Measurements from ENCODE around the gene NUTM2A.
"Not testable (repeated sequence)": the region's sequence is repeated elsewhere in the genome, so short reads cannot be mapped to it uniquely, and the experiment has no call there.

NUTM2A gene

DNA sequence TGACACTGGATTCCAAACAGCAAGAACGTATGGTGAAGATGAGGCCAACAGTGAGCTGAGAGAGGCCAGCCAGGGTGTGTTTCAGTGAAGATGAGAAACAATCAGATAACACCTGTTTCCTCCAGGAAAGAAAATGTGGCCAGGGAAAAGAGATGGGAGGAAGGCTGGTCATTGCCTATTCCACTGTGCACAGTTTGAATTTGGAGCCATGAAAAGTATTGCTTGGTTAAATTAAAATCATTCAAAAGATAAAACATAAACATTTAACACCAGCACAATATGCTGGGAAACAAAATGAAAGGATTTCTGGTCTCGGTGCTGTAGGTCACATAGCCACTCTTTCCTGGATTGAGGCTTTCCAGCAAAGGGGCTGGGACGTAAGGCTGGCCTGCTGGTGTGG, at the start of gene NUTM2A:
TSS of gene NUTM2A (plus strand) at position 301 of the 400 bp plus-strand sequence. CDS start 383 bp downstream, outside the sequence.
- H3K27ac ChIP-seq (ENCODE audit: low read depth, low read length); H3K4me3 ChIP-seq (ENCODE audit: low read depth in 1 of 2, low read length in 2 of 2); H3K27me3 ChIP-seq (ENCODE audit: control insufficient read depth in 1 of 2, insufficient read depth in 2 of 2, low read length in 2 of 2); H3K9ac ChIP-seq (ENCODE audit: low read length); H3K36me3 ChIP-seq (ENCODE audit: insufficient read depth, low read length); H3K4me1 ChIP-seq (ENCODE audit: insufficient read depth, low read length); H3K9me3 ChIP-seq (ENCODE audit: low read length): not testable (repeated sequence)

- H3K9ac ChIP-seq (ENCODE audit: low read length); H3K27ac ChIP-seq (ENCODE audit: low read depth, low read length); H3K4me1 ChIP-seq (ENCODE audit: insufficient read depth, low read length); H3K4me3 ChIP-seq (ENCODE audit: low read depth in 1 of 2, low read length in 2 of 2); H3K9me3 ChIP-seq (ENCODE audit: low read length); H3K27me3 ChIP-seq (ENCODE audit: control insufficient read depth in 1 of 2, insufficient read depth in 2 of 2, low read length in 2 of 2); H3K36me3 ChIP-seq (ENCODE audit: insufficient read depth, low read length): not testable (repeated sequence)
These were observed 47.7 kb upstream of the NUTM2A start for GRCh38 chr10:87177587-87177986.

DNA sequence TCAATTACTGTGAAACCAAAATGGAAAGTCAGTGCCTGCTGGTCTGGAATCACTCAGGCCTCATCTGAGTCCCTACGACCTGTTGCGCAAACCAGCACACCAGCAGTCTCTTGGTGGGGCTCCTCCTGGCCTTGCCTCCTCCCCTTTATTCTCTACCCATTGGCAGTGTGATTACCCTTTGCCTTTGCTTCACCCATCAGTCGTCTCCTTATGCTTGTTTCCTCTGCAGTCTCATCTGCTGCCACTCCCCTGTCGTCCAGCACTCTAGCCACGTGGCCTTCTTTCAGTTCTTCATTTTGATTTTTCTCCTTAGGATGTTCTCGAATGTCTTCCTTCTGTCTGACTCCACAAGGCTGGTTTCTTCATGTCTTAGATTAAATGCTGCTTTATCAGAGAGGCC, 40.8 kb upstream of the NUTM2A start:
- H3K9me3 ChIP-seq (ENCODE audit: low read length); H3K9ac ChIP-seq (ENCODE audit: low read length); H3K27me3 ChIP-seq (ENCODE audit: control insufficient read depth in 1 of 2, insufficient read depth in 2 of 2, low read length in 2 of 2); H3K4me1 ChIP-seq (ENCODE audit: insufficient read depth, low read length); H3K4me3 ChIP-seq (ENCODE audit: low read depth in 1 of 2, low read length in 2 of 2); H3K27ac ChIP-seq (ENCODE audit: low read depth, low read length); H3K36me3 ChIP-seq (ENCODE audit: insufficient read depth, low read length): not testable (repeated sequence)

- H3K27ac ChIP-seq (ENCODE audit: low read depth, low read length); H3K4me3 ChIP-seq (ENCODE audit: low read depth in 1 of 2, low read length in 2 of 2); H3K36me3 ChIP-seq (ENCODE audit: insufficient read depth, low read length); H3K27me3 ChIP-seq (ENCODE audit: control insufficient read depth in 1 of 2, insufficient read depth in 2 of 2, low read length in 2 of 2); H3K4me1 ChIP-seq (ENCODE audit: insufficient read depth, low read length); H3K9me3 ChIP-seq (ENCODE audit: low read length); H3K9ac ChIP-seq (ENCODE audit: low read length): not testable (repeated sequence)
These were observed 39.2 kb upstream of the NUTM2A start for GRCh38 chr10:87186016-87186415.

DNA sequence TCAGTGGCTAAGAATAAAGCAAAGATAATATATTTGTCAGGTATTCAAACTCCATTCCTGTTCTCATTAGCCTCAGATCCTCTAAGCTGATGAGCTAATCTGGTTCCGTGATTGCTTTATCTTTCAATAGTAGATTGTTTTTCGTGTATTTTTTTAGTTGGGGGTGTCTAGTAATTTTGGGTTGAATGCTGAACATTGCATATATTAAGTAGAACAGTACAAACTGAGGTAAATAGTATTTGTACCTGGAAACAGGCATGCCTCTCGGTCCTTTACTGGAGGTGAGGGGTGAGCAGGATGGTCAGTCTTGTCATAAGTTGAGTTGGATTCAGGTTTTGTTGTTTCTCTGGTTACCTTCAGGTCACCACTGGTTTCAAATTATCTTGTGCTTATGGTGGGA, 37.7 kb upstream of the NUTM2A start:
- not testable (repeated sequence) for H3K36me3 ChIP-seq (ENCODE audit: insufficient read depth, low read length); H3K27me3 ChIP-seq (ENCODE audit: control insufficient read depth in 1 of 2, insufficient read depth in 2 of 2, low read length in 2 of 2); H3K27ac ChIP-seq (ENCODE audit: low read depth, low read length); H3K4me1 ChIP-seq (ENCODE audit: insufficient read depth, low read length); H3K4me3 ChIP-seq (ENCODE audit: low read depth in 1 of 2, low read length in 2 of 2); H3K9me3 ChIP-seq (ENCODE audit: low read length); H3K9ac ChIP-seq (ENCODE audit: low read length)

DNA sequence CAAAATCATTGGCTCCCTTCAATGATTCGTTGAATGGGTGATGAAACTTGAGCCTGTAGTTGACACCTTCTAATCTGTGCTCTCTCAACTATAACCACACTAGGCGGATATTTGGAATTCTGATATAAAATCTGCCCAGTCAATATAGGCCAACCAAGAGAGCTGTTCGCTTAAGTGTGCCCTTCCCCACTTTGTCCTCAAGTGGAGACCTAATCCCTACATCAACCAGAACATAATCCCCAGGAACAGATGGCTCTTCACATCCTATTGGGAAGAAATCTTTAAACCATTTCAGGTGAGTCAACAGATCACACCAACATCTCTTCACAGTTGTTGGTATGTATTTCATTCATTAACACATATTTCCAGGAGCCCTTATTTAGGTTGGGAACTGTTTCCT, 33.4 kb upstream of the NUTM2A start:
- not testable (repeated sequence) for H3K4me3 ChIP-seq (ENCODE audit: low read depth in 1 of 2, low read length in 2 of 2); H3K27ac ChIP-seq (ENCODE audit: low read depth, low read length); H3K27me3 ChIP-seq (ENCODE audit: control insufficient read depth in 1 of 2, insufficient read depth in 2 of 2, low read length in 2 of 2); H3K9me3 ChIP-seq (ENCODE audit: low read length); H3K9ac ChIP-seq (ENCODE audit: low read length); H3K36me3 ChIP-seq (ENCODE audit: insufficient read depth, low read length); H3K4me1 ChIP-seq (ENCODE audit: insufficient read depth, low read length)

DNA sequence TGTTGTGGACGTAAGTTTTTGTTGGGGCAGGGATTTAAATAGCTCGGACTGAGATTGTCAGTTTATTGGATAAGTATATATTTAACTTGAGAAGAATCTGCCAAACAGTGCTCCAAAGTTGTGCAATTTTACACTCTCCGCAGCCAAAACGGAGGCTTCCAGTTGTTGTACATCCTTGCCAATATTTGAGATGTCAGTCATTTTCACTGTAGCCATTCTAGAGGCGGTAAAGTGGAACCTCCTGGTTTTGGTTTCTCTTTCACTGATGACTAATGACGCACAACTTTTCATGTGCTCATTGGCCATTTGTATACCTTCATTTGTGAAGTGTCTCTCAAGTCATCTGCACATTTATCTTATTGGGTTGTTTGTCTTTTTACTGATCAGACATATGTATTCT, 24.3 kb upstream of the NUTM2A start:
- H3K4me3 ChIP-seq (ENCODE audit: low read depth in 1 of 2, low read length in 2 of 2); H3K9me3 ChIP-seq (ENCODE audit: low read length); H3K9ac ChIP-seq (ENCODE audit: low read length); H3K36me3 ChIP-seq (ENCODE audit: insufficient read depth, low read length); H3K4me1 ChIP-seq (ENCODE audit: insufficient read depth, low read length); H3K27me3 ChIP-seq (ENCODE audit: control insufficient read depth in 1 of 2, insufficient read depth in 2 of 2, low read length in 2 of 2); H3K27ac ChIP-seq (ENCODE audit: low read depth, low read length): not testable (repeated sequence)

- H3K9me3 ChIP-seq (ENCODE audit: low read length); H3K27ac ChIP-seq (ENCODE audit: low read depth, low read length); H3K4me3 ChIP-seq (ENCODE audit: low read depth in 1 of 2, low read length in 2 of 2); H3K9ac ChIP-seq (ENCODE audit: low read length); H3K36me3 ChIP-seq (ENCODE audit: insufficient read depth, low read length); H3K27me3 ChIP-seq (ENCODE audit: control insufficient read depth in 1 of 2, insufficient read depth in 2 of 2, low read length in 2 of 2); H3K4me1 ChIP-seq (ENCODE audit: insufficient read depth, low read length): not testable (repeated sequence)
These were observed 20.4 kb upstream of the NUTM2A start for GRCh38 chr10:87204801-87205200.

GRCh38 chr10:87206922-87207321, 18.3 kb upstream of the NUTM2A start:
- not testable (repeated sequence) for H3K9me3 ChIP-seq (ENCODE audit: low read length); H3K27me3 ChIP-seq (ENCODE audit: control insufficient read depth in 1 of 2, insufficient read depth in 2 of 2, low read length in 2 of 2)

DNA sequence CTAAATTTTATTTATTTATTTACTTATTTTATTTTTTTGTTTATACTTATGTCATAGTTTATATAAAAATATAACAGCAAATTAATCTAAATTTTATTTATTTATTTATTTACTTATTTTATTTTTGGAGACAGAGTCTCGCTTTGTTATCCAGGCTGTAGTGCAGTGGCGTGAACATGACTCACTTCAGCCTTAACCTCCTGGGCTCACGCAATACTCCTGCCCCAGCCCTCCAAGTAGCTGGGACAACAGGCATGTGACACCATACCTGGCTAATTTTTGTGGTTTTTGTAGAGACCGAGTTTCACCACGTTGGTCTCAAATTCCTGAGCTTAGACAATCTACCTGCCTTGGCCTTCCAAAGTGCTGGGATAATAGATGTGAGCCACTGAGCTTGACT, 14.9 kb upstream of the NUTM2A start:
- not testable (repeated sequence) for H3K4me1 ChIP-seq (ENCODE audit: insufficient read depth, low read length); H3K36me3 ChIP-seq (ENCODE audit: insufficient read depth, low read length); H3K27ac ChIP-seq (ENCODE audit: low read depth, low read length); H3K9me3 ChIP-seq (ENCODE audit: low read length); H3K9ac ChIP-seq (ENCODE audit: low read length); H3K27me3 ChIP-seq (ENCODE audit: control insufficient read depth in 1 of 2, insufficient read depth in 2 of 2, low read length in 2 of 2); H3K4me3 ChIP-seq (ENCODE audit: low read depth in 1 of 2, low read length in 2 of 2)

More at GRCh38 chr10:87206922-87207321, 18.3 kb upstream of the NUTM2A start:
- H3K27ac ChIP-seq (ENCODE audit: low read depth, low read length); H3K9ac ChIP-seq (ENCODE audit: low read length); H3K36me3 ChIP-seq (ENCODE audit: insufficient read depth, low read length); H3K4me1 ChIP-seq (ENCODE audit: insufficient read depth, low read length); H3K4me3 ChIP-seq (ENCODE audit: low read depth in 1 of 2, low read length in 2 of 2): not testable (repeated sequence)

- H3K27me3 ChIP-seq (ENCODE audit: control insufficient read depth in 1 of 2, insufficient read depth in 2 of 2, low read length in 2 of 2); H3K4me1 ChIP-seq (ENCODE audit: insufficient read depth, low read length); H3K9ac ChIP-seq (ENCODE audit: low read length); H3K9me3 ChIP-seq (ENCODE audit: low read length); H3K27ac ChIP-seq (ENCODE audit: low read depth, low read length); H3K36me3 ChIP-seq (ENCODE audit: insufficient read depth, low read length); H3K4me3 ChIP-seq (ENCODE audit: low read depth in 1 of 2, low read length in 2 of 2): not testable (repeated sequence)
These were observed 13.4 kb upstream of the NUTM2A start for GRCh38 chr10:87211848-87212247.

- H3K9me3 ChIP-seq (ENCODE audit: low read length); H3K27ac ChIP-seq (ENCODE audit: low read depth, low read length); H3K4me3 ChIP-seq (ENCODE audit: low read depth in 1 of 2, low read length in 2 of 2); H3K4me1 ChIP-seq (ENCODE audit: insufficient read depth, low read length); H3K27me3 ChIP-seq (ENCODE audit: control insufficient read depth in 1 of 2, insufficient read depth in 2 of 2, low read length in 2 of 2); H3K9ac ChIP-seq (ENCODE audit: low read length); H3K36me3 ChIP-seq (ENCODE audit: insufficient read depth, low read length): not testable (repeated sequence)
These were observed 12.0 kb upstream of the NUTM2A start for GRCh38 chr10:87213150-87213765.

Data from muscle layer of colon (tissue), 2 donors.